Ovary (tissue), 3 donors: Measurements from ENCODE around the gene HNRNPLL.

Experiments
- EP300 ChIP-seq: sonication (generic); formaldehyde crosslinking; IDR thresholded peaks from one replicate; pipeline ENCODE4 v1.6.1; 2017; ENCODE audit warnings: antibody characterized with exemption
- POLR2A ChIP-seq: fragments of 450-650 bp; IDR thresholded peaks from one replicate; pipeline ENCODE4 v1.6.1; 2017; ENCODE audit warnings: antibody characterized with exemption, mild to moderate bottlenecking, moderate library complexity
- TF ChIP-seq, protein P1 (sequence below), 3 donors: fragments of 450-650 bp in 2 of 3; fragments of 200-600 bp in 1 of 3; IDR thresholded peaks; one replicate each; pipeline versions ENCODE4 v1.5.1 to v1.8.0; 2016 to 2022; ENCODE audit warnings: antibody characterized with exemption in 3 of 3, mild to moderate bottlenecking in 1 of 3
- donor health status: DM: no; HTN: no; CAD: no.

DNA sequence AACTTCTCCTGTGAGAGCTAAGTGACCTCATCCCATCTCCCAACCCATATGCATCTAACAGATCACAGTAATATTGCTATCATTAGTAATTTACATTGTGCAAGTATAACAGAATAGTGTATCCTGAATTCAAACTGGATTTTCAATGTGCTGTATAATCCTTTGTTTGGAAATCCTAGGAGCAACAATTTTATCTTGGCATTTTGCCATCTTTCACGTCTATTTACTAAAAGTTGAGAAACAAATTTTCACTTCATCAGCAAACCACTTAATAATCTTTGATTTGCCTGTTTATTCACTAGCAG is 3.8 kb downstream of the HNRNPLL start:
- TF ChIP-seq, protein P1, sequence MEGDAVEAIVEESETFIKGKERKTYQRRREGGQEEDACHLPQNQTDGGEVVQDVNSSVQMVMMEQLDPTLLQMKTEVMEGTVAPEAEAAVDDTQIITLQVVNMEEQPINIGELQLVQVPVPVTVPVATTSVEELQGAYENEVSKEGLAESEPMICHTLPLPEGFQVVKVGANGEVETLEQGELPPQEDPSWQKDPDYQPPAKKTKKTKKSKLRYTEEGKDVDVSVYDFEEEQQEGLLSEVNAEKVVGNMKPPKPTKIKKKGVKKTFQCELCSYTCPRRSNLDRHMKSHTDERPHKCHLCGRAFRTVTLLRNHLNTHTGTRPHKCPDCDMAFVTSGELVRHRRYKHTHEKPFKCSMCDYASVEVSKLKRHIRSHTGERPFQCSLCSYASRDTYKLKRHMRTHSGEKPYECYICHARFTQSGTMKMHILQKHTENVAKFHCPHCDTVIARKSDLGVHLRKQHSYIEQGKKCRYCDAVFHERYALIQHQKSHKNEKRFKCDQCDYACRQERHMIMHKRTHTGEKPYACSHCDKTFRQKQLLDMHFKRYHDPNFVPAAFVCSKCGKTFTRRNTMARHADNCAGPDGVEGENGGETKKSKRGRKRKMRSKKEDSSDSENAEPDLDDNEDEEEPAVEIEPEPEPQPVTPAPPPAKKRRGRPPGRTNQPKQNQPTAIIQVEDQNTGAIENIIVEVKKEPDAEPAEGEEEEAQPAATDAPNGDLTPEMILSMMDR (IDR thresholded peaks at IDR 0.05) = no peak
- TF ChIP-seq POLR2A = no peak
- TF ChIP-seq EP300 = no peak
